Type B pancreatic cell (in vitro differentiated cells): ENCODE measurements around the gene CDKAL1. TPM values are rescaled to one million over a fixed set of nuclear protein-coding genes. Genes with fewer than 3 reads are reported as not detected.

ENCODE experiments used
- DNase-seq: peaks from one replicate; pipeline ENCODE4 v3.0.0; 2021; ENCODE audit warnings: mixed read lengths; ENCODE audit not compliant: unreplicated experiment; ENCODE audit errors: extremely low spot score
- H3K27ac Mint-ChIP-seq: 2 replicates; pipeline ENCODE4 v1.8.0; 2021; ENCODE audit warnings: mild to moderate bottlenecking, mixed read lengths
- H3K27me3 Mint-ChIP-seq: 2 replicates; pipeline ENCODE4 v1.8.0; 2021; ENCODE audit warnings: mixed read lengths
- H3K36me3 Mint-ChIP-seq: 2 replicates; pipeline ENCODE4 v1.8.0; 2021; ENCODE audit warnings: mixed read lengths
- H3K4me1 Mint-ChIP-seq: one replicate; pipeline ENCODE4 v1.8.0; 2021; ENCODE audit warnings: mixed read lengths; ENCODE audit not compliant: unreplicated experiment
- H3K4me3 Mint-ChIP-seq: 2 replicates; pipeline ENCODE4 v1.8.0; 2021; ENCODE audit warnings: mild to moderate bottlenecking, mixed read lengths
- H3K9me3 Mint-ChIP-seq: 2 replicates; pipeline ENCODE4 v1.8.0; 2021; ENCODE audit warnings: mixed read lengths
- CTCF ChIP-seq: fragments of 200-600 bp; sonication (generic); conservative IDR thresholded peaks from 2 replicates; pipeline ENCODE4 v1.5.0; 2021; ENCODE audit warnings: antibody characterized with exemption, mild to moderate bottlenecking
- total RNA-seq: library from RNA; stranded (reverse); gene quantifications from 2 replicates; pipeline ENCODE4 v1.2.1, GENCODE V29; 2021; ENCODE audit warnings: low replicate concordance

CDKAL1 gene
- total RNA-seq, 1 donor from 2014 or later, result 21.0 TPM

GRCh38 chr6:20876561-20876960, 342.3 kb downstream of the CDKAL1 start:
- Mint-ChIP-seq H3K27ac (peak overlapping the region; percentile 32), H3K4me1 (peaks cover 27% of the 10 kb centered on the region), H3K4me3 (no peak overlapping the region)

GRCh38 chr6:20877008-20877937, 343.0 kb downstream of the CDKAL1 start:
- Mint-ChIP-seq H3K36me3 (no peaks in the 10 kb centered on the region), H3K4me3 (no peak overlapping the region), H3K9me3 (no peaks in the 10 kb centered on the region), H3K4me1 (peaks cover 27% of the 10 kb centered on the region), H3K27ac (peak overlapping the region; percentile 73), H3K27me3 (no peaks in the 10 kb centered on the region)
- TF ChIP-seq CTCF, result no peak
- DNase-seq, result no peak

More at GRCh38 chr6:20876561-20876960, 342.3 kb downstream of the CDKAL1 start:
- no peaks in the 10 kb centered on the region for H3K36me3 Mint-ChIP-seq
- H3K27me3 Mint-ChIP-seq, result no peaks in the 10 kb centered on the region
- TF ChIP-seq CTCF, result no peak
- H3K9me3 Mint-ChIP-seq, result no peaks in the 10 kb centered on the region
- DNase-seq, result no peak

DNA sequence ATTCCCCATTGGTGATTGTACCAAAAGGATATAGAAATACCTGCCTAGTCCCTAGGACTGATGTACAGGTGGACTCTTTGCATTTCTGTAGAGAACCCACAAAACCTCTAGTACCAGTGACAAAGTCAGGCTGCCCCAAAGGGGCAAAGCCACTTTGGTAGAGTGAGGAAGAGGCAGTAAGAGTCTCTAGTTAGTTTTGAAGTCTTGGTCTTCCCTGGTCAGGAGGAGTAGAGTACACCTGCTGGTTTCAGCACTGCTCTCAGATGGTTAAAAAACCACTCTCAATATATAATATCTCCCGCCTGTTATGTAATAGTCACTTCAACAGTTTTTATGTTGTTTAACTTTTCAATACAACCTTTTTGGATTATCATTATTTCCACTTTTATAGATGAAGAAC, 344.9 kb downstream of the CDKAL1 start:
- no peak for TF ChIP-seq CTCF
- Mint-ChIP-seq H3K36me3 (peaks cover 2% of the 10 kb centered on the region), H3K4me1 (peaks cover 27% of the 10 kb centered on the region), H3K4me3 (no peak overlapping the region), H3K27me3 (no peaks in the 10 kb centered on the region), H3K9me3 (no peaks in the 10 kb centered on the region), H3K27ac (no peak overlapping the region)
- no peak for DNase-seq

DNA sequence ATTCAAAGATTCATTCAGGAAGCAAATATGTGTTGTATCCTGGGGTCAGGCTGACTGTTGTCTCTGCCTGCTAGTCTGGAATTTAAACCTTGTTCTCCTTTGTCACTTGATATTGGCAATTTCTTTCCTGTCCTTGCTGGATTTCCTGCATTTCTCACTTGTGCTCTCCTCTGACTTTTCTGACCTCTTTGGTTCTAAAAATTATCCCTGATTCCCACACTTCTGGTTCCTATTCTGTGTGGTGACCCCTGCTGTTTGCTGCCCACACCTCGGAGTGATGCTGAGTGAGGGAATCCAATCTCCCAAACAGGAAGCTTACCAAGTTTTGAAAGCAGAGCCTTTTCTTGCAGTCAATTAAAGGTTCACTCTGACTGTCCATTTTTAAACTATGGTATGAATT, 345.3 kb downstream of the CDKAL1 start:
- H3K36me3 Mint-ChIP-seq, result peaks cover 6% of the 10 kb centered on the region
- no peaks in the 10 kb centered on the region for H3K9me3 Mint-ChIP-seq
- H3K4me3 Mint-ChIP-seq, result no peak overlapping the region
- peaks cover 27% of the 10 kb centered on the region for H3K4me1 Mint-ChIP-seq
- TF ChIP-seq CTCF, result no peak
- no peak for DNase-seq
- no peak overlapping the region for H3K27ac Mint-ChIP-seq
- H3K27me3 Mint-ChIP-seq, result no peaks in the 10 kb centered on the region

DNA sequence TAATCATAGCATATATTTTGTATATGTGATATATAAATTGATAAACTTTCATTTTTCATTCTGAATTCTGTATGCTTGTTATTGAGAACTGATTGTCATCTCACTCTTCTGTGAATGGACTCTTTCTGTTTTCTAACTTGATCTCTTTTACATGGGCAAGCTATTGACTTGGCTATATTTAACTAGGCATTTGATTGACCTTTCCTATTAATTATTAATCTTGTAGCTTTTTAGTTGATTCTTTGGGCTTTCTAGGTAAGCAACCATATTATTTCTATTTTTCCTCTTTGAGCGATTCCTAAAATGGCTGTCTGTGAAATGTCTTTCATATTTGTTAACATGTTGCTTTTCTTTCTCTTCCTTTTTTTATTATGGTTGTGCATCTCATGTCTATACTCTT, 347.1 kb downstream of the CDKAL1 start:
- Mint-ChIP-seq H3K36me3 (peaks cover 13% of the 10 kb centered on the region), H3K4me1 (peaks cover 24% of the 10 kb centered on the region), H3K4me3 (no peak overlapping the region), H3K9me3 (peaks cover 2% of the 10 kb centered on the region), H3K27ac (no peak overlapping the region), H3K27me3 (no peaks in the 10 kb centered on the region)
- DNase-seq, result no peak
- no peak for TF ChIP-seq CTCF
